OCI-LY1 (cell line): ENCODE measurements around the gene C1orf56.

Experiments used
- CTCF ChIP-seq: fragments of 200-600 bp; sonication (generic), shearing (Covaris generic); IDR thresholded peaks from 2 replicates; pipeline ENCODE4 v1.5.1; 2017; ENCODE audit warnings: mild to moderate bottlenecking, antibody characterized with exemption, low read length, moderate library complexity, mixed read lengths
- EZH2 ChIP-seq: fragments of 200-600 bp; sonication (generic), shearing (Covaris generic); IDR thresholded peaks from 2 replicates; pipeline ENCODE4 v1.8.0; 2017; ENCODE audit warnings: borderline replicate concordance, mixed run types, mild to moderate bottlenecking, antibody characterized with exemption, low read length, moderate library complexity, mixed read lengths

DNA sequence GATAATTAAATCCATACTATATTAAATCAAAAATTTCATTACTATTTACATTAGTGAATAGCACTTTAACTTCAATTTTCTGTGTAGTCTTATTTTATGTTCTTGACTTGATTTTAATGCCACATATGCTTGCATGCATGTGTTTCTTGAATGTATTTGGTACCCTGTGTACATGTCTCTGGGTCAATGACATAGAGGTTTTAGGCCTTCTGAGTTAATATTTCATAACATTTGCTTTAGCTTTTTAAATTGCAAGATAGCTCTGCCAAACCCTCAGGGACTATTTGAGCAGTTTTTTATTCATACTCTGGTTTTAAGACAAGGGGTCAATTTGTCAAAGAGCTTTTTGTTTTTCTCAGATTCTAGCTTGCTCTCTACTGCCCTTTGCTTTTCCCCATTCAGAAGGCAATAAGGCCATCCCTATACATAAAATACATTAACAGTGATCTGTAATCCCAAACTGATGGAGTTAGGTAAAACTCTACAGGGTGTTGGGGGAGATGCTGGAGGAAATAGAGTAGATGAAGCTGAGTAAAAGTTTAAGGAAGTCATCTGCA lies 17.6 kb downstream of the C1orf56 start:
- TF ChIP-seq EZH2: no peak
- no peak for TF ChIP-seq CTCF
